HG03521 (cell line): ENCODE results near the gene JMJD4.
"Not testable (repeated sequence)": the region's sequence is repeated elsewhere in the genome, so short reads cannot be mapped to it uniquely, and the experiment has no call there.

Experiments
- ATAC-seq: cut with Tn5 transposase; IDR thresholded peaks from one replicate; pipeline ENCODE4 v1.9.1; 2021; ENCODE audit warnings: mild to moderate bottlenecking, moderate library complexity; ENCODE audit not compliant: unreplicated experiment

The JMJD4 gene

GRCh38 chr1:227733751-227734545 lies 1.2 kb downstream of the JMJD4 start:
- ATAC-seq: no peak

DNA sequence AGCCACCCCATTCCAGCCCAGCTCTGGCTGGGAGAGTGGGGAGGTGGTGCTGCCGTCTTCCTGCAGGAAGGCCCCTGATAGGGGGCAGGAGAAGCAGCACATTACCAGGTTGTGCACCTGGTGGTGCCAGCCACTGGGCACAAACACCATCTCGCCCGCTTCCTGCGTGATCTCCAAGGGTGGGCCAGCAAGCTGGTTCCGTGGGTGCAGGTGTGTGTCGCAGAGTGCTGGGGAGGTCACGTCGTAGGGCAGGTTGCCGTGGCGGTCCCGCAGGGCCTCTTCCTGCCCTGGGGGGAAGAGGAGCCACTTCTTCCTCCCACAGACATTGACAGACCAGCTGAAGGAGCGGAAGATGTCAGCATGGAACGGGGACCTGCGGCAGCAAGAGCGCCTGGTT lies 1.8 kb downstream of the JMJD4 start:
- ATAC-seq: no peak

GRCh38 chr1:227732586-227733308 lies 2.4 kb downstream of the JMJD4 start:
- no peak for ATAC-seq

DNA sequence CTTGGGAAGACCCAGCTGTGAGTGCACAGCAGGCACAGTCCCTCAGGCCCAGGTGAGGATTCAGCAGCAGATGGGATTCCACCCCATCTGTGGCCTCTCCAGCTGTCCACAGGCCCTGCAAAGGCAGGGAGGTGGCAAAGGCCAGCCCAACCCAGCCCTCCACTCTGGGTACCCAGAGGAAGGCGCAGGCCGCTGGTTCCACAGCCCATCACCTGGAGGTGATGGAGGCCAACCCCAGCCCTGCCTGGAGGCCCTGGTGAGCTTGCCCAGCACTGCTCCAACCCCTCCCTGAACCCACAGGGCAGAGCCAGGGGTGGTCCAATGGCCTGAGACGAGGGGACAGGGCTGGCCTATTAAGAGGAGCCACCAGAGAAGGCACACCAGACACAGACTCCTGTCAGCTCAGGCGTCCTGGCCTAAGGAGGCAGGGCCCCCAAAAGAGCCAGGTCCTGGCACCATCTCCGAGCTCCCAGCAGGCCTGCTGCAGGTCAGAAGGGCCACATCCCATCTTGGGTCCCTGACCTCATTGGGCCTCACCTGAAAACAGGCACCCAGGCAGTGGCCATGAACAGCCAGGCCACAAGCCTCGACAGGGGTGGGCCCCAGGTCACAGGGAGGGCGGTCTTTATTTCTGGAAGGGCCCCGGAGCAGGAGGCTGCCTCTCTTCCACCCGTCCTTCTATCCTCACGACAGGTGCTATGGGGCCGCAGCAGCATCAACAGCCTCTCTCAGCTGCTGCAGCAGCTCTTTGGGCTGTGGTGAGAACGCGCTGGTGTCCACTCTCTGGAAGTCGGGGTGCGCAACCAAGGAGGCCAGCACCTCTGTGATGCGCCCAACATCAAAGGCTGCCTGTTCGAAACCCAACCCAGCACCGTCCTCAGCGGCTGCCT lies 3.2 kb downstream of the JMJD4 start:
- no peak for ATAC-seq

DNA sequence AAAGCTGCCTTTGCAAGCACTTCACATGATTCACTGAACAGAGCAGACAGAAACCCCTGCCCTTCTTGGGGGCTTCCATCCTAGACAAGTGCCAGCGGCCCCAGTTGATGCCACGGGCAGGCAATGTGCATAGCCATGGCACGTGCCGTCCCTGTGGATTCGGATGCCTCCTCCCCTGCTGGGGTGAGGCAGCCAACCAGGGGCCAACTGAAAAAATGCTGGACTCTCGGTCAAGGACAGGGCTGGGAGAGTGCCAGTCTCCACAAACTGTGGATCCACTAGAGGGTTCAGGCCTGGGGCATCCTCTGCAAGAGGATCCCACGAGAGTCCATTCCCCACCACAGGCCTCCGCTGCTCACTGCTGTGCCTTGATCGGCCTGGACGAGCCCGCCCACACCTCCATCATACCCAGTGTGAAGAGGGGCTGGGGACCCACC lies 3.8 kb downstream of the JMJD4 start:
- no peak for ATAC-seq

DNA sequence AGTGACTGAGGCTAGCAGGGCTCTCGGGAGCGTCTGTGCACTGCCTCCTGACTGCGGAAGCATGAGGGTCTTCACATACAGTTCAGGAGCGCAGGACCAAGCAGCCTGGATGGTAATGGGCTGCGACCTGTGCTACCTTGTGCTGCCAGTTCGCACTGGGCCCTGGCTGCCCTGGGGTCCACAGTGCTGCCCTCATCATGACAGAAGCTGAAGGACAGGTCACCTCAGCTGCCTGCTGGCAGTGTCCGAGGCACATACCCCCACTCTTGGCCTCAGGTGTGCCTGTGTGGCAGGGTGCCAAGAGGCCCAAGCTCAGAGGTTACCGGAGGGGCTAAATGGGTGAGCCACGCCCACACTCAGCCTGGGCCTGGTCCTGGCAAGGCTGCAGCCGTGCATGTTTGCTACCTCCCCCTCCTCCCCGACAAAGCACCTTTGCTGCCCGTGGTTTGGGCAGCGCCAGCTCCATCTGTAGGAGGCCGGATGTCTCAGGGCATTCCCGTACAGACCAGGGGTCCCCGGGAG lies 4.4 kb downstream of the JMJD4 start:
- no peak for ATAC-seq

GRCh38 chr1:227729881-227730629 lies 5.0 kb downstream of the JMJD4 start:
- no peak for ATAC-seq

DNA sequence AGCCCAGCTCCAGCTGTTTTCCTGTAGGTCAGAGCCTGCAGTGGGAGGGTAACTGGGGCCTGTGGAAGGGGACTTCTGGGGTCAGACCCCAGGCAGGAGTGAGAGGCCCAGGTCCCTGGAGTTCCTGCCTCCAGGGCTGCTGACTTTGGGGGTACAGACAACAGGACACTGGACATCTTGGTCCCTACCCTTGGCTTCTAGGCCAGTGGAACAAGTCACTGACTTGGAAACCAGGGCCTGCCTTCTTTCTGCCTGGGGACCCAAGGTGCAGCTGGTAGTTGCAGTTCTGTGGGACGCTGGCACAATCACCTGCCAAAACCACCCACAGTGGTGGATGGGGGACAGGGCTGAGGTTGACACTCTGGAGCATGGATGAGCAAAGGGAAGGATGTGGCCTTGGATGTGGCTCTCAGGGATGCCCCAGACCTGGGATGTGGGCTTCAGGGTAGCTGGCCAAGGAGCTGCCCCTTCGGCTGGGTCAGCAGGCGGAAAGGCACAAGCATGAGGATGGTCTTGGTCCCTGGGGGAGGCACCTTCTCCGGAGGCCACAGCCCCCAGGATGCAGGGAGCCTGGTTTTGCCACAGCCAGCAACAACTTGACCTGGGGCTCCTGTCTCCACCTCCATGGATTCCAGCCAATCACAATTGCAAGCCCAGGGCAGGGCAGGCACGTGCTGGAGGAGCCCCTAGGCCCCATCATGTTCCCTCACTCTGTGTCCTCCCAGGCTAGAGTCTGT lies 5.8 kb downstream of the JMJD4 start:
- ATAC-seq: no peak

DNA sequence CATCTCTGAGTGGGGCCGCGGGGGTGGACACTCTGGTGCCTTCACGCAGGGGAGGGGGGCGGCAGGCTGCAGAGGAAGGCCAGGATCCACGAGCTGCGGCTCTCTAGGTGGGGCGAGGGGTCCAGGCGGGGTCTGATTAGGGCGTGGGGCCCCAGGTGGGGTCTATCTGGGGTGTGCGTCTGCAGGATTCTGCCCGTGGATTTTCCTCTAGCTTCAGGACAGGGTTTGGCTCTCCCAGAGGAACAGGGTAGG lies 6.3 kb downstream of the JMJD4 start:
- ATAC-seq: no peak

DNA sequence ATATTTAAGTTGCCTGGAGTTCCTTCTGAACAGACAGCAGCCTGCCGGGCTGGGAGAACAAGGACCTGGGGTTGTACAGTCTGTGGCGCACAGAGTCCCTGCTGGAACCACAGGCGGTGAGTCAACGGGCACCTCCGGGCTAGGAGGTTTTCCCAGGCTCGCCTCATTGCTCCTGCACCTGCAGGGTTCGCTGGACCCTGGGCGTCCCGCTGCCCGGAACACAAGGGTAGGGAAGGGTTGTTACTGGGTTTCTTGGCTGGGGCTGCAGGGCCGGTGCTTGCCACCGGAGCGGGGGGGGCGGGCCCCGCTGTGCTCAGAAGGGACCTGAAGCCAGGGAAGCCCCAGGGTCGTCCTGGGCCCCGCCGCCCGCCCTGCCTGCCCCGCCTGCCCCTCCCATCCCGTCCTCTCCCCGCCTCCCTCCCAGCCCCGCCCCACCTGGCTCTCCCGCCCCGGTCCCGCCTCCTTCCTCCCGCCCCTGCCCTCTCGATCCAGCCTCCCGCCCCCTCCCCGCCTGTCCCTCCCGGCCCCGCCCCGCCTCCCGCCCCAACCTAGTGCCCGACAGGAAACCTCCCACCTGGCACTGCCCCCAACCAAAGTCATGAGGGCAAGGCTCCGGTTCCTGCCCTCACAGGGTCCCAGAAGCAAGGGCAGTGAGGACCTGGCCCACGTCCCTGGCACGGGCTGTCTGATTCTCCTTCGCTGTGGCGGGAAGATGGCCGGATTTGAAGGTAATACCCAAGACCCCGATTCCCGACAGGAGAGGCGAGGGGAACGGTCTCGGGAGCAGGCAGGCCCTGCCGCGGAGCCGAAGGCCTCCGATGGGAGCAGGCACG lies 6.8 kb downstream of the JMJD4 start:
- no peak for ATAC-seq

- no peak for ATAC-seq
Observed at GRCh38 chr1:227726924-227727599, 8.0 kb downstream of the JMJD4 start.

- ATAC-seq: no peak
Observed at GRCh38 chr1:227726318-227726717, 8.8 kb downstream of the JMJD4 start.

GRCh38 chr1:227725046-227725445 lies 10.1 kb downstream of the JMJD4 start:
- no peak for ATAC-seq

GRCh38 chr1:227723474-227723873 lies 11.6 kb downstream of the JMJD4 start:
- no peak for ATAC-seq

GRCh38 chr1:227718932-227719331 lies 16.2 kb downstream of the JMJD4 start:
- ATAC-seq: no peak

- ATAC-seq: no peak
Observed at GRCh38 chr1:227712648-227713047, 22.5 kb downstream of the JMJD4 start.

- not testable (repeated sequence) for ATAC-seq
Observed at GRCh38 chr1:227710474-227710873, 24.6 kb downstream of the JMJD4 start.

- no peak for ATAC-seq
Observed at GRCh38 chr1:227709451-227709850, 25.7 kb downstream of the JMJD4 start.

DNA sequence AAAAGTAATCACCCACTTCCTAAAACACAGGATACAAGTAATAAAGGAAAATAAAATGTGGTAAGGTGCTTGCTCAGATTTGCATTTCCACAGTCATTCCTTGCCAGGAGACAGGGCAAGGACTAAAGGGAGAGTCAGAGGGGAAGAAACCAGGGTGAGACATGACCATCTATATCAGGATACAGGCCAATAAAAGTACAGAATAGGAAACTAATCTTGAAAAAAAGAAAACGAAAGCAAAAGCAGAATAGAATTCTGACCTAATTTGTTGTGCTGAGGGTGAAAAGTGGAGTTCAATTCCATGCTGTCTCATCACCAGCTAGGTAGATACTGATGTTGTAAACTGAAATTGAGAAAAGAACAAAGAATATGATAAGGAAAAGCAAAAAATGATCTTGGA lies 27.3 kb downstream of the JMJD4 start:
- ATAC-seq: no peak
